Activated CD8-positive, alpha-beta memory T cell treated with anti-CD3 and anti-CD28 coated beads for 4 hours (primary cell): ENCODE measurements around the gene TMIGD3.
A peak's percentile ranks its signal among the peaks of the same experiment; 100 is the strongest.

ENCODE experiments used
- DNase-seq, 2 donors: peaks; one replicate each; pipeline ENCODE4 v3.0.0-alpha.2; 2020; ENCODE audit warnings: low read depth in 2 of 2

The TMIGD3 gene

DNA sequence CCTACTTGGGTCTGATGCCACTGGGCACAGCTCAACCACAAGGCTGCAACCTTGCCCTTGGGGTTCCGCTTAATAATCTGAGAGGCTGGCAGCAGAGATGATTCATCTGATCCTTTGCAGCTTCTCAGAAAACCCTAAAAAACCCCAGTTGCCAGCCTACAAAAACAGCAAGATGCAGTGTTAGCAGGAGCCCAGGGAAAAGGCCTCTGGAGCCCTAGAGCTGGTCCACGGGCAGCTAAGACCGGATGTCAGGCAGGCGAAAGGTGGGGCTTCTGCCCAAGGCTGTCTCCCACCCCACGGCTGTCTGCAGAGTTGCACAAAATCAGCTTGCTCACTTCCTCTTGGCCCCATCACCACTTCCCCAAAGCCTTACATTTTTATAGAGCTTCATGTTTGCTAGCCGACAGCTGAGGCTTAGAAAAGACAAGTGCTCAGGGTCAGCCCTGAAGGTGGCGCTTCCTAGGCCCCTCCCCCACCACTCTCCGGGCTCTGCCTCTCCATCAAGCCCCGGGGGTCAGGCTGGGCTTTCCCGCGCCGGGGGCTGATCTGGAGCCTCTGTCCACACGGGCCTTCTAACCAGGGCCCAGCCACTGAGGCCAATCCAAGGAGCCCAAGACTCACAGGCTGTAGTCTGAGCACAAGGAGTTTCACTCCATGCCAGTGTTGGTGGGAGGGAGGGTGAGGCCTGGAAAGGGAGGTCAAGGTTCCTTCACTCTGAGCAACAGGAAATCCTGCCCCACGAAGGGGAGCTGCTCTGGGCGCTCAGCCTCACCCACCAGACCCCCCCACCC, 4.2 kb upstream of the TMIGD3 start:
- DNase-seq = peak; percentile 34 to 36

DNA sequence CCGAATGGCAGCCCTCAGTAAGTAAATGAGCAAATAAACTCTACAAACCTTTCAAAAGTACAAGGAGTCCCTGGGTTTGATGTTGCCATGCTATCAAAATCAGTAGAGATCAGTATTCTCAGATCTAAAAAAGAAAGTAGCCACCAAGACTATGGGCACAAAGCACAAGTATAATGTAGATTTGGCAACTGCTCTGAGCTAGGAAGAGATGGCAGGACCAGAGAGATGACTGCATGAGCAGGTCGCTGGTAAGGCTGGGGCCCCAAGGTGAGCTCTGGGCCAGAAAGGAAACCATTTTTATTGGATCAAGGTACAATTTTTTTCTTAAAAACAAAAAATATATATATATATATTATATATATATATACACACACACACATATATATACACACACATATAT, 3.1 kb upstream of the TMIGD3 start:
- no peak for DNase-seq

GRCh38 chr1:111505641-111506119, 2.2 kb upstream of the TMIGD3 start:
- DNase-seq = no peak

GRCh38 chr1:111504097-111504496, 664 bp upstream of the TMIGD3 start:
- no peak for DNase-seq

DNA sequence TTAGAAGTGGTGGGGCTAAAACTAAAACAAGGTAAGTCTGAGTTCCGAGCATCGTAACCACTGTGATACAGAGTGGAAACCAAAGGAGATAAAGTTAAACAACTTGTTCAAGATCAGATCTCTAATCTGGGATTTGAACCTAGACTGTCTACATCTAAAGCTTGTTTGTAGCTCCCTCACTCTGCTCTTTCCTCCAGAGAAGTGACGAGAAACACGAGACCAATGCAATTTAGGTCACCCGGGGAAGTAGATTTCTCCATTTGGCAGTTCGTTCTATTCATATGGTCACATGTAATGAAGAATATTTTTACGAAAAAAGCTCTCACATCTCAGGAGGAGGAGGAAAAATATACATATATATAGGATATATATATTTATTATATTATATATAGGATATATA, 1.8 kb downstream of the TMIGD3 start:
- no peak for DNase-seq

DNA sequence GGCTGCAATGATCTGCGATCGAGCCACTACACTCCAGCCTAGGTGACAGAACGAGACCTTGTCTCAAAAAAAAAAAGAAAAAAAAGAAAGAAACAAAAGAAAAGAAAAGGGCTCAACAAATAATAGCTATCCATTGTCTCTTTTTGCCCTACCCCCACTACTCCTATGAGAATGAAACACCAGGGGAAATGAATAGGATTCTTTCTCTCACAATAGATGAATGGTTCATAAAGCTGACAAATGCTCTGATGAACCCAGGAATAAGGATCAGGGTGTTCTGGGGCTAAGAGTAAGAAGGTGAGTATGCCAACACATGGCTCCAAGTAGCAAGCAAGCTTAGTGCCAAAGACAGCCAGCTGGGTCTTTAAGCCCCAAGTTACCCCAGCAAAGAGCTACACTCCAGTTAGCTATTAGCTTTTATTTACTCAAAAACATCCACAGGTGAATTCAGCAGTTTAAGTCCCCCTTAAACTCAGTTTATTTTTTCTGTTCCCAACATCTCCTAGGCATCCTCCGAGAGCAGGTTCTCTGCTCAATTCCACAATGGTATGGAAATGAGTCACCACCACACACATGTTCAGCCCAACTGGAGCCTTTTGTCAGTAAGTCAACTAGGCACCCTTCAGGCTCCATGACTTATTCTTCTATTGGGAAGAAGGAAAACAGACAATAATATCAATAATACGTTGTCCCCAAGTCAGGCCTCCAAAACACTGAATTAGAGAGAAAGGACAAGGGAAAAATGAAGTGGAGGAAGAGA, 4.2 kb downstream of the TMIGD3 start:
- no peak for DNase-seq

- no peak for DNase-seq
Measured at GRCh38 chr1:111497592-111497991, 5.8 kb downstream of the TMIGD3 start.

DNA sequence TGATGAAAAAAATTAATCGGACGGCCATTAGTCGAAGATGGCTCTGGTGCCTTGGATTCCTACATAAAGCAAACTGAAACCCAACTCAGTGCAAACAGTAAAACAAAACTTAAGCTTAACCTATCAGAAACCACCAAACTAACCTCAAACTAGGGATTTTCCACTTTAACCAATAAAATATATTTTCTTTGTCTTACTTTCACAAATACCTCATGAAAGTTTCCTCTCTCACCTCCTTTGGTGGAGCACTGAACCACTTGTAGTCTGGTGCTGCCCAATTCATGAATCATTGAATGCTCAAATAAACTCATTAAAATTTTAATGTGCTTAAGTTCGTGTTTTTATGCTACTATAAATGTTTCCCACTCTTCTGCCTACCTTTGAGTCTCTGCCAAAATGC, 7.0 kb downstream of the TMIGD3 start:
- no peak for DNase-seq

- no peak for DNase-seq
Measured at GRCh38 chr1:111491070-111491469, 12.4 kb downstream of the TMIGD3 start.

- DNase-seq = no peak
Measured at GRCh38 chr1:111490220-111490619, 13.2 kb downstream of the TMIGD3 start.

DNA sequence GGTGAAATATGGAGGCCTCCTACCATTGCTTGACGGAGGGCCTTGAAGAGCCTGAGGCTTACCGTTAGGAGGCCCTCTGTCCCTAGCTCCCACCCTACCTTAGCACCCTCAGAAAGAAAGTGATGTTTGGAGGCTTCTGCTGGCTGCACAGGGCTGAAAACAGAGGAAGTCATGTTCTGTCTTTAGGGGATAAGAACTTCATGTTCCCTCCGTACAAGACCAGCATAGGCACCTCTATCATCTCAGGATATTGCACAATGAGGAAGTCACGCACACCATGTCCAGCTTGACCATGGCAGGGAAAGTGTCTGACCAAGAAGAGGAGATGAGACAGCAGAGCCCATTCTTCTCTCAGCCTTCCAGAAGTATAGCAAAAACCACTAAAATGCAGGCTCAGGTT, 13.8 kb downstream of the TMIGD3 start:
- DNase-seq = no peak

GRCh38 chr1:111488669-111489068, 14.8 kb downstream of the TMIGD3 start:
- DNase-seq = no peak

DNA sequence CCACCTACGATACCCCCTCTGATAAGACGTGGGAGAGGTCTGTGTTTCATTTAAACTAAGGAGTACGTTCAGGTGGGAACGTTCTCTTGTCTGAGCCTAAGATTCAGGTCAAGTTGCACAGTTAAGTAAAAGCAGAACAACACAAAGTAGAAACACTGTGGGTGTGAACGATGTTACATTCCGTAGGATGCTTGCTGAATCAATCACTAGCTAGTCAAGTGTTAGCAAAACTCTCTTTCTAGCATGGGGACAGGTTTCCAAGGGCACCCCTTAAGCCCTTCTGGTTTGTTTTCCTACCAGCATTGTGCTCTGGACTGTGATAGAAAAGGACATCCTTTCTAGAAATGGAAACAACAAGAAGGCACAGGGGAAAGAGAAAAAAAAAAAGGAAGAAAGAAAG, 16.3 kb downstream of the TMIGD3 start:
- no peak for DNase-seq

DNA sequence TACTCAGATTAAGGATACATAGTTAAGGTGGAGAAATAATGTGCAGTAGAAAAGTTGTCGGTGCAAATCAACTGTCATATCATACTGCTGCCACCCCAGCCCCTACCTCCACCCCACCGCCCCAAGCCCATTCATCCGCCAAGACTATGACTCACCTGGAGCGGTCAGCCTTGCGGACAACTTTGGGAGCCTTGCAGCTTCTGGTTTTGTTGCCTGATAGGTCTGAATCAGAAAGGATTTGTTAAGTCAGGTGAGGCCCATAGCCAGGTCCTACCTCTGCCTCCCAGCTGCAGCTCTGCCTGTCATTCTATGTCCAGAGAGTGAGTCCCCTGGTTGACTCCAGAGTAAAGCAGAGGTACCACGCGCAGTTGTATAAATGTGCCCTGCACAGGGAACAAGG, 17.0 kb downstream of the TMIGD3 start:
- DNase-seq = no peak

GRCh38 chr1:111484391-111485026, 18.9 kb downstream of the TMIGD3 start:
- DNase-seq = no peak

DNA sequence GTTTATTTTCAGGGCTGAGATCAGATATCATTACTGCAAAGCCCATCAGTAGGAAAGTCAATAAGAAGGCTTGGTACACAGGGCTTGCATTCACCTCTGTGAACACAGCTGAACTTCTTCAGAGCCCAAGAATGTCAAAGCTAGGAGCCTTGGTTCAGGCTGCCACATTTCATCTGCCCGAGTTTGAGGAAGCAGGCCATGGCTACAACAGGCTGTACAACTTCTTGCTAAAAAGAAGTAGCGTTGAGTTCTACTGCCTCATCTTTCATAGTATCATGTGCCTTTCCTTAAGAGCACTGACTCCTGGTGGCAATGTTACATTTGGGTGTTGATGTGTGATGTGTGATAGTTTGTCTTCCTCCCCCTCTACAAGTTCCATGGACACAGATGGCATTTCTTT, 19.6 kb downstream of the TMIGD3 start:
- DNase-seq = no peak

DNA sequence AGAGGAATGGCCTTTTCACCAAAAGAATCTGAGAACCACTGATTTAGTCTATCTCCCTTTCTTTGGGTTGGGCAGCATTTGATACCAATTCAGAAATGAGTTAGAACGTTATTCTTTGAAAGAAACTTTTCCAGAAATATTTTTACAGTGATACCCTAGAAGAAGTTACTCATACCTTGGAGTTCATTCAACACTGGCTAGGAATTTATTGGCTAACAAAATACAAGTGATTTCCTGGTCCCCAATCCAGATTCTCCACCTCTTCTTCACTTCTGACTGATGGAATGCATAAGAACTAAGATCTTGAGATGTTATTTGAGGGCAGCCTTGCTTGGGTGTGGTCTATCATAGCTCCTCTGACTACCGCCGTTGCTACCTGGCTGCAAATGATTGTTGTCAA, 20.3 kb downstream of the TMIGD3 start:
- no peak for DNase-seq

DNA sequence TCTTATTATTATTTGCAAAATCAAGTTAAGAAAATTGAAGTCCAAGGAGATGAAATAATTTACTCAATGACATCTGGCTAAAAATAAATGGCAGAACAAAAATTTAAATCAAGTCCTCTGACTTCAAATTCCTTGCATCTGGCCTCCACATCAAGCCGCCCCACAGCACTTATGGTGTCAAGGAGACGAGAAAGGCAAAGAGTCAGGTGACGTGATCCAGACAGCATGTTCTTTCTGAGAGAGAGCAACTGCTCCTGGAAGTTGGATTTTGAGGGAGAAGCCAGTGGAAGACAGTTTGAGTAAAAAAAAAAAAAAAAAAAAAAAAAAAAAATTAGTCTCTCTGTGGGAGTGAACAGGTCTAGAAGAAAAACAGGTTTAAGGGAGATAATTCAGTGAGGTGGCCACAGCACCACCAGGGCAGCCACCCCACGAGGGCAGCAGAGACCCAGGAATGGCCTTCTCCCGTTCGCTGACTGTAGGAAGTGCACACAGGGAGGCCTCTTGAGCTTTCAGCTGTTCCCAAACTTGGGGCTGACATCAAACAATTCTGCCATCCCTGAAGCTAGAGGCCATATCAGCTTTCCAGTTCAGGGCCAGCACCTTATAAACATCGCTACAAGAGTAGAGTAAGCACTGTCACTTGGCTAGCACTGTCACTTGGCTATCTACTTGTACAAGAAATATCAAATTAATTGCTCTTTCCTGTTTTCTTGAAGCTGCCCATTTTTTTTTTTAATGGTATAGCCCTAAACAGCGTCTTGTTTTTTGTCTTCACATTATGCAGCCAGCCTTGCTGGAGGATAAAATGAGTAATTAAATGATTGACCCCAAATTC, 21.8 kb downstream of the TMIGD3 start:
- DNase-seq = no peak

DNA sequence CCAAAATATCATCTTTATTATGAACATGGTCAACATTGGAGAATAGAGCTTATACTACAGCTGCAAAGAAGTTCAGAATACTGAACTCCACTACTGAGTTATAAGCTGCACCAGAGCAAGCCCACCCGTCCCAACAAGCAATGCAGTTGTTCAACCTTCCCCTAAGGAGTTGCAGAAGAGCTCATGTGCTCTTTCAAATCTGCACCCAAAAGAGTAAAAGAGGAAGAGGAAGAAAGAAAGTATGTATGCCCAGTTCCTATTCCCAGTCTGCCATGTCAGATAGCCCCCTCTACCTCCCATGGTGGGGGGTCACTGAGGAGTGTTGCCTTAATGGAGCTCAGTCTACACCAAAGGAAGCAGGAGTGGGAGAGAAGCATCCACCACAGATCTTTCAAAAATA, 22.8 kb downstream of the TMIGD3 start:
- no peak for DNase-seq

GRCh38 chr1:111476761-111477309, 26.6 kb downstream of the TMIGD3 start:
- no peak for DNase-seq

DNA sequence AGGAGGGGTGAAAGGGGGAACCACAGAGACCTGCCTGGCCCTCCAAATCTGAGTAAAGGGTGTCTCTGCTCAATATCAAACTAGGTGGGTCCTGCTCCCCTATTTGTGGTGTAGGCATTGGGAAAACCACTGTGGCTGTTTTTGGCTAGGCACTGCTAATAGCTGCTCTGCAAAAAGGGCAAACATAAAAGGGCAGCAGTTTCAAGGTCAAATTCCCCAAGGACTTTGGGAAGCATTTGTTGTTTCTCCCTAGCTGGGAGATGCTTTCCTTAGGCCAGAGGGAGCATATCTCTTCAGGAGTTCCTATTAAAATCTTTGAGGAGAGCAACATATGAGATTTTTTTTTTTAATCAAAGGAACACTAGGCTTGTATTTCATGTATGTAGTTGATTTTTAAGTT, 27.2 kb downstream of the TMIGD3 start:
- DNase-seq = no peak

GRCh38 chr1:111475701-111476100, 27.7 kb downstream of the TMIGD3 start:
- no peak for DNase-seq
